ENCODE data around the gene RBSN.

- TF ChIP-seq CTCF (IDR thresholded peaks at IDR 0.05) (no peak), POLR2AphosphoS5 (IDR thresholded peaks at IDR 0.05) (no peak), POLR2A (IDR thresholded peaks at IDR 0.05) (no peak)
Observed at GRCh38 chr3:15023249-15023648, 75.7 kb downstream of the RBSN start.

Data from prostate gland (tissue), 2 donors.